ENCODE measurements around the gene CEP162.
"Not testable (repeated sequence)": the region's sequence is repeated elsewhere in the genome, so short reads cannot be mapped to it uniquely, and the experiment has no call there.

Gene CEP162

DNA sequence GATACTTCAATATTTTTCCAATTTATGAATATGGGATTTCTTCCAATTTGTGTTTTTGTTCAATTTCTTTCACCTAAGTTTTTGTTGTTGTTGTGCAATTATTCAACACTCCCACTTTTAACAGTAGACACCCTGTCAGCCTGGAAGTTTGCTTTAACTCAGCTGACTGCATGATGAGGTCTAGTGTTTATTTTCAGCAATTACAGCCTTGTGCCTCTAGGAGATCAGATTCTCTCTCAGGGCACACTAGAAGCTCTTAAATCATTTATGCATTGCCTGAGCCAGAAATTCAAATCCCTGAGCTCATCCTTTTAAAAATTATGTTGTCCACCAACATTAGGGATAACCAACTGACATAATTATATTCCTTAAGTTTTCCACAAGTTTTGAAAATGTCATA, 108.2 kb downstream of the CEP162 start:
- Histone ChIP-seq H3K4me2 (ENCODE audit: low read depth, low read length, poor library complexity, severe bottlenecking) (no peak overlapping the region), H3K9me2 (replicated peaks; ENCODE audit: insufficient read depth, low read length) (no peaks in the 10 kb centered on the region)

DNA sequence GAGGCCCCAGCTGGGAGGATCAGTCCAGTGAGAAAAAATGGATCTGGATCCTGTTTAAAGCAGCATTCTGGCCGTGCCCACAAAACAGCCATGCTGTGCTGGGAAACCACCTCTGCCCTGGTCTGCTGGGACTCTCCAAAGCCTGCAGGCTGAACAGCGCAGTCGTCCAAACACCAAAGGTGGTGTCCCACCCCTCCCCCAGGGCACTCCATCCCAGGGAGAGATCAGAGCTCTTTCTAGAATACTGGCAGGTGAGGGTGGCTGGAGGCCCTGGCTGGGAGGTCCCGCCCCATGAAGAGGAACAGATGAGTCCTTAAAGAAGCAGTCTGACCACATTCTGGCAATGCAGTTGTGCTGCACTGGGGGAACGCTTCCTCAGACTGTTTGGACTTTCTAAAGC, 109.3 kb downstream of the CEP162 start:
- H3K9me2 ChIP-seq (replicated peaks; ENCODE audit: insufficient read depth, low read length): no peaks in the 10 kb centered on the region
- no peak for TF ChIP-seq EZH2phosphoT487 (conservative IDR thresholded peaks at IDR 0.05; ENCODE audit: low read length)
- TF ChIP-seq, protein P1, sequence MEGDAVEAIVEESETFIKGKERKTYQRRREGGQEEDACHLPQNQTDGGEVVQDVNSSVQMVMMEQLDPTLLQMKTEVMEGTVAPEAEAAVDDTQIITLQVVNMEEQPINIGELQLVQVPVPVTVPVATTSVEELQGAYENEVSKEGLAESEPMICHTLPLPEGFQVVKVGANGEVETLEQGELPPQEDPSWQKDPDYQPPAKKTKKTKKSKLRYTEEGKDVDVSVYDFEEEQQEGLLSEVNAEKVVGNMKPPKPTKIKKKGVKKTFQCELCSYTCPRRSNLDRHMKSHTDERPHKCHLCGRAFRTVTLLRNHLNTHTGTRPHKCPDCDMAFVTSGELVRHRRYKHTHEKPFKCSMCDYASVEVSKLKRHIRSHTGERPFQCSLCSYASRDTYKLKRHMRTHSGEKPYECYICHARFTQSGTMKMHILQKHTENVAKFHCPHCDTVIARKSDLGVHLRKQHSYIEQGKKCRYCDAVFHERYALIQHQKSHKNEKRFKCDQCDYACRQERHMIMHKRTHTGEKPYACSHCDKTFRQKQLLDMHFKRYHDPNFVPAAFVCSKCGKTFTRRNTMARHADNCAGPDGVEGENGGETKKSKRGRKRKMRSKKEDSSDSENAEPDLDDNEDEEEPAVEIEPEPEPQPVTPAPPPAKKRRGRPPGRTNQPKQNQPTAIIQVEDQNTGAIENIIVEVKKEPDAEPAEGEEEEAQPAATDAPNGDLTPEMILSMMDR (IDR thresholded peaks at IDR 0.05; ENCODE audit: insufficient read depth, low read length, poor library complexity, severe bottlenecking): no peak

More for the DNA sequence above, 108.2 kb downstream of the CEP162 start:
- TF ChIP-seq, protein P1 (IDR thresholded peaks at IDR 0.05; ENCODE audit: insufficient read depth, low read length, poor library complexity, severe bottlenecking): no peak
- no peak for TF ChIP-seq EZH2phosphoT487 (conservative IDR thresholded peaks at IDR 0.05; ENCODE audit: low read length)
- no peak overlapping the region for H3K4me3 ChIP-seq (ENCODE audit: insufficient read depth, low read length, poor library complexity, severe bottlenecking)
- H2AFZ ChIP-seq (ENCODE audit: low read depth, low read length, severe bottlenecking): no peak overlapping the region
- H3K9me3 ChIP-seq (ENCODE audit: insufficient read depth, low read length): no peaks in the 10 kb centered on the region
- no peaks in the 10 kb centered on the region for H3K79me2 ChIP-seq (ENCODE audit: insufficient read depth, low read length)
- no peaks in the 10 kb centered on the region for H4K20me1 ChIP-seq (ENCODE audit: low read depth, low read length)
- H3F3A ChIP-seq (ENCODE audit: insufficient read depth): no peaks in the 10 kb centered on the region
- no peaks in the 10 kb centered on the region for H3K27me3 ChIP-seq (ENCODE audit: low read length)
- no peaks in the 10 kb centered on the region for H3K36me3 ChIP-seq (ENCODE audit: low read length)
- H3K27ac ChIP-seq (ENCODE audit: low read depth, low read length): no peak overlapping the region
- no peak overlapping the region for H3K9ac ChIP-seq (ENCODE audit: low read length)

DNA sequence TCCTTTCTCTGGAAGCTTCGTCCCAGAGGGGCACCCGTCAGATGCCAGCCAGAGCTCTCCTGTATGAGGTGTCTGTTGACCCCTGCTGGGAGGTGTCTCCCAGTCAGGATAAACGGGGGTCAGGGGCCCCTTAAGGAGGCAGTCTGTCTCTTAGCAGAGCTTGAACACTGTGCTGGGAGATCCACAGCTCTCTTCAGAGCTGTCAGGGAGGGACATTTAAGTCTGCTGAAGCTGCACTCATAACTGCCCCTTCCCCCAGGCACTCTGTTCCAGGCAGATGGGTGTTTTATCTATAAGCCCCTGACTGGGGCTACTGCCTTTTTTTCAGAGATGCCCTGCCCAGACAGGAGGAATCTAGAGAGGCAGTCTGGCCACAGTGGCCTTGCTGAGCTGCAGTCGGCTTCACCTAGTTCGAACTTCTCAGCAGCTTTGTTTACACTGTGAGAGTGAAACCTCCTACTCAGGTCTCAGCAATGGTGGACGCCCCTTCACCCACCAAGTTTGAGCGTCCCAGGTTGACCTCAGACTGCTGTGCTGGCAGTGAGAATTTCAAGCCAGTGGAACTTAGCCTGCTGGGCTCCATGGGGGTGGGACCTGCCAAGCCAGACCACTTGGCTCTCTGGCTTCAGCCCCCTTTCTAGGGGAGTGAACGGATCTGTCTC, 112.4 kb downstream of the CEP162 start:
- H3K79me2 ChIP-seq (ENCODE audit: insufficient read depth, low read length); H3K9me3 ChIP-seq (ENCODE audit: insufficient read depth, low read length); H3K36me3 ChIP-seq (ENCODE audit: low read length); H4K20me1 ChIP-seq (ENCODE audit: low read depth, low read length); H3F3A ChIP-seq (ENCODE audit: insufficient read depth); H3K27ac ChIP-seq (ENCODE audit: low read depth, low read length); H3K4me2 ChIP-seq (ENCODE audit: low read depth, low read length, poor library complexity, severe bottlenecking); H3K4me3 ChIP-seq (ENCODE audit: insufficient read depth, low read length, poor library complexity, severe bottlenecking); H3K9me2 ChIP-seq (replicated peaks; ENCODE audit: insufficient read depth, low read length); H3K9ac ChIP-seq (ENCODE audit: low read length); H3K27me3 ChIP-seq (ENCODE audit: low read length); H2AFZ ChIP-seq (ENCODE audit: low read depth, low read length, severe bottlenecking): not testable (repeated sequence)

More for the DNA sequence above, 109.3 kb downstream of the CEP162 start:
- no peaks in the 10 kb centered on the region for H3K36me3 ChIP-seq (ENCODE audit: low read length)
- H3K9me3 ChIP-seq (ENCODE audit: insufficient read depth, low read length): no peaks in the 10 kb centered on the region
- no peak overlapping the region for H3K9ac ChIP-seq (ENCODE audit: low read length)
- H3K4me2 ChIP-seq (ENCODE audit: low read depth, low read length, poor library complexity, severe bottlenecking): no peak overlapping the region
- no peaks in the 10 kb centered on the region for H3K27me3 ChIP-seq (ENCODE audit: low read length)
- H2AFZ ChIP-seq (ENCODE audit: low read depth, low read length, severe bottlenecking): no peak overlapping the region
- H3F3A ChIP-seq (ENCODE audit: insufficient read depth): no peaks in the 10 kb centered on the region
- no peak overlapping the region for H3K27ac ChIP-seq (ENCODE audit: low read depth, low read length)
- H4K20me1 ChIP-seq (ENCODE audit: low read depth, low read length): no peaks in the 10 kb centered on the region
- no peak overlapping the region for H3K4me3 ChIP-seq (ENCODE audit: insufficient read depth, low read length, poor library complexity, severe bottlenecking)
- no peaks in the 10 kb centered on the region for H3K79me2 ChIP-seq (ENCODE audit: insufficient read depth, low read length)

DNA sequence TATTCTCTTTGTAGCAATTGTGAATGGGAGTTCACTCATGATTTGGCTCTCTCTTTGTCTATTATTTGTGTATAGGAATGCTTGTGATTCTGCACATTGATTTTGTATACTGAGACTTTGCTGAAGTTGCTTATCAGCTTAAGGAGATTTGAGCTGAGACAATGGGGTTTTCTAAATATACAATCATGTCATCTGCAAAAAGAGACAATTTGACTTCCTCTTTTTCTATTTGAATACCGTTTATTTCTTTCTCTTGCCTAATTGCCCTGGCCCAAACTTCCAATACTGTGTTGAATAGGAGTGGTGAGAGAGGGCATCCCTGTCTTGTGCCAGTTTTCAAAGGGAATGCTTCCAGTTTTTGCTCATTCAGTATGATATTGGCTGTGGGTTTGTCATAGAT, 116.1 kb downstream of the CEP162 start:
- not testable (repeated sequence) for H3F3A ChIP-seq (ENCODE audit: insufficient read depth); H2AFZ ChIP-seq (ENCODE audit: low read depth, low read length, severe bottlenecking); H3K9me2 ChIP-seq (replicated peaks; ENCODE audit: insufficient read depth, low read length); H3K9ac ChIP-seq (ENCODE audit: low read length); H3K27me3 ChIP-seq (ENCODE audit: low read length); H3K4me2 ChIP-seq (ENCODE audit: low read depth, low read length, poor library complexity, severe bottlenecking); H3K4me3 ChIP-seq (ENCODE audit: insufficient read depth, low read length, poor library complexity, severe bottlenecking); H4K20me1 ChIP-seq (ENCODE audit: low read depth, low read length); H3K27ac ChIP-seq (ENCODE audit: low read depth, low read length); H3K79me2 ChIP-seq (ENCODE audit: insufficient read depth, low read length); H3K9me3 ChIP-seq (ENCODE audit: insufficient read depth, low read length); H3K36me3 ChIP-seq (ENCODE audit: low read length)
